ENCODE results near the gene NCOA7. TPM values are rescaled to one million over a fixed set of nuclear protein-coding genes. Genes with fewer than 3 reads are reported as not detected.

Gene NCOA7
- total and polyA plus RNA-seq, 3 donors from 2014 or later = 7.5 to 26.7 (median 18.9) TPM

GRCh38 chr6:125764121-125764671 lies 26.6 kb upstream of the NCOA7 start:
- TF ChIP-seq CTCF (IDR thresholded peaks at IDR 0.05) (no peak), POLR2A (IDR thresholded peaks at IDR 0.05) (no peak)
- Histone ChIP-seq H3K27ac (no peak overlapping the region), H3K4me1 (no peaks in the 10 kb centered on the region), H3K27me3 (no peaks in the 10 kb centered on the region), H3K4me3 (no peak overlapping the region), H3K9me3 (no peaks in the 10 kb centered on the region), H3K36me3 (ENCODE audit: low read depth, missing control alignments) (no peaks in the 10 kb centered on the region)
- no peak for DNase-seq
- WGBS, 2 donors = 74 to 83% methylated on average over 2 of the region's 2 CpGs
- intact Hi-C loops (cut with DNase I; ENCODE audit: low total_unique reads) = no loop called here

- Histone ChIP-seq H3K4me1 (no peaks in the 10 kb centered on the region), H3K4me3 (no peak overlapping the region), H3K27ac (no peak overlapping the region), H3K9me3 (no peaks in the 10 kb centered on the region), H3K27me3 (no peaks in the 10 kb centered on the region), H3K36me3 (ENCODE audit: low read depth, missing control alignments) (no peaks in the 10 kb centered on the region)
- DNase-seq = no peak
- 83 to 95% methylated on average over 1 of the region's 1 CpG for WGBS, 2 donors
- TF ChIP-seq CTCF (IDR thresholded peaks at IDR 0.05) (no peak), POLR2A (IDR thresholded peaks at IDR 0.05) (no peak)
- intact Hi-C loops (cut with DNase I; ENCODE audit: low total_unique reads) = loop anchor here (5.0 kb wide), 1 partner anchor 454 kb away; no protein-coding TSS in a partner anchor
Measured at GRCh38 chr6:125765944-125766343, 24.8 kb upstream of the NCOA7 start.

GRCh38 chr6:125766641-125767040 lies 24.1 kb upstream of the NCOA7 start:
- no peak overlapping the region for H3K27ac ChIP-seq
- H3K4me1 ChIP-seq = no peaks in the 10 kb centered on the region
- no peak for DNase-seq
- no peaks in the 10 kb centered on the region for H3K27me3 ChIP-seq
- TF ChIP-seq CTCF (IDR thresholded peaks at IDR 0.05) (no peak), POLR2A (IDR thresholded peaks at IDR 0.05) (no peak)
- no peak overlapping the region for H3K4me3 ChIP-seq
- no peaks in the 10 kb centered on the region for H3K36me3 ChIP-seq (ENCODE audit: low read depth, missing control alignments)
- H3K9me3 ChIP-seq = no peaks in the 10 kb centered on the region
- intact Hi-C loops (cut with DNase I; ENCODE audit: low total_unique reads) = loop anchor here (5.0 kb wide), 1 partner anchor 454 kb away; no protein-coding TSS in a partner anchor
- WGBS, 2 donors = 86 to 88% methylated on average over 4 of the region's 4 CpGs

- Histone ChIP-seq H3K9me3 (no peaks in the 10 kb centered on the region), H3K36me3 (ENCODE audit: low read depth, missing control alignments) (no peaks in the 10 kb centered on the region), H3K4me1 (no peaks in the 10 kb centered on the region), H3K4me3 (no peak overlapping the region), H3K27me3 (no peaks in the 10 kb centered on the region), H3K27ac (no peak overlapping the region)
- TF ChIP-seq CTCF (IDR thresholded peaks at IDR 0.05) (no peak), POLR2A (IDR thresholded peaks at IDR 0.05) (no peak)
- no peak for DNase-seq
- 69 to 72% methylated on average over 6 of the region's 6 CpGs for WGBS, 2 donors
- intact Hi-C loops (cut with DNase I; ENCODE audit: low total_unique reads) = loop anchor here (5.0 kb wide), 1 partner anchor 457 kb away; no protein-coding TSS in a partner anchor
Measured at GRCh38 chr6:125769147-125769783, 21.5 kb upstream of the NCOA7 start.

Data from testis (tissue), 3 donors.